Measurements from ENCODE around the gene SERP2.
A peak's percentile ranks its signal among the peaks of the same experiment; 100 is the strongest.
"Not testable (repeated sequence)": the region's sequence is repeated elsewhere in the genome, so short reads cannot be mapped to it uniquely, and the experiment has no call there.

SERP2 gene

GRCh38 chr13:44373601-44374347, at the start of gene SERP2:
Gene SERP2, plus strand, starts transcription at chr13:44373824. Its CDS starts 202 bp downstream, at chr13:44374026.
- peak; percentile 56 for DNase-seq

- no peak for DNase-seq
Measured at GRCh38 chr13:44326961-44327360, 46.7 kb upstream of the SERP2 start.

- DNase-seq, result not testable (repeated sequence)
Measured at GRCh38 chr13:44329041-44329440, 44.6 kb upstream of the SERP2 start.

- DNase-seq, result no peak
Measured at GRCh38 chr13:44329909-44330545, 43.6 kb upstream of the SERP2 start.

GRCh38 chr13:44331446-44331845, 42.2 kb upstream of the SERP2 start:
- DNase-seq, result peak; percentile 53

- peak; percentile 100 for DNase-seq
Measured at GRCh38 chr13:44331912-44332851, 41.4 kb upstream of the SERP2 start.

DNA sequence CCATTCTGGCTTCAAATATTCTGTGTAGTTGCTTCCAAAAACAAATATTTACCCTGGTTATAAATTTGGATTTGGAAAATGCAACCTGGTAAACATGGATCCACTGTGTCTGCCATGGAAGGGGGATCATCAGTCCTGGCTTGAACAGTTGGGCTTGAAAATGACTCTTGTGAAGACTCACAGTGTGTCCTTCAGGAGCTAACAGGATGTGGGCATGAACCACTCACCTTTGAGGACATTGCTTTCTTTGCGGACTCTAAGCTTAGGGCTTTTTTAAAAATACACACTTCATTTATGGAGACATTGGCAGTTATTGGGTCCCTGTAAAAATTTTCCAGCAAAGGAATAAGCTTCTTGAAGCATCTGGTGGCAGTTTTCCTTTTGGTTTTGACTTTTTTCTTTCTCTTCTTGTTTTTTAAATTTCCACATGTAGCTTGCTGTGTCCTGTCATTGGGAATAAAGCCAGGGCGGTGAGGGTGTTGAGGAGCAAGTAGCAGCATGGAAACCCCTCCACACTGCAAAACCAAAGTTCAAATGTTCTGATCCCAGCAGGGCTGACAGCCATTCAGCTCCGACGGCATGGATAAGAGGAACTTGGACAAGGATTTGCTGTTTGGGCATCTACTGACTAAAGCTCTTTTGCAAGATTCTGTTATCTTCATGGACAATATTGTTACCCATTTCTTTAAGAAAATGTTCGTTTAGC, 39.5 kb upstream of the SERP2 start:
- no peak for DNase-seq

DNA sequence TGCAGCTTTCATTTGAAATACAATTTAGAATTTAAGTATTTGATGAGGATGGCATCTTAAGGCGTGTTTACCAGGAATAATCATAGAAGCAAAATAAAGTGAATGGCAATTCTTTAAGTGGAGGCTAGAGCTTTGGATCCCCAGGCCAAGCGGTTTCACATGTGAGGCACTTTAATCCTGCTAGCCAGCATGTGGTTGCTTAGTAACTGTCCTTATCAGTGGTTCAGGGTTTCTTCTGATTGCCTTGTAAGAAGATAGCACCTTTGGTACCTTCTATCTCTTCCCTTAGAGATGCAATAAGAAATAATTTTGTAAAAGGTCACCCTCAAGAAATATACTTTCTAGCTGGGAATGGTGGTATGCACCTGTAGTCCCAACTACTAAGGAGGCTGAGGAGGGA, 38.9 kb upstream of the SERP2 start:
- peak; percentile 82 for DNase-seq

DNA sequence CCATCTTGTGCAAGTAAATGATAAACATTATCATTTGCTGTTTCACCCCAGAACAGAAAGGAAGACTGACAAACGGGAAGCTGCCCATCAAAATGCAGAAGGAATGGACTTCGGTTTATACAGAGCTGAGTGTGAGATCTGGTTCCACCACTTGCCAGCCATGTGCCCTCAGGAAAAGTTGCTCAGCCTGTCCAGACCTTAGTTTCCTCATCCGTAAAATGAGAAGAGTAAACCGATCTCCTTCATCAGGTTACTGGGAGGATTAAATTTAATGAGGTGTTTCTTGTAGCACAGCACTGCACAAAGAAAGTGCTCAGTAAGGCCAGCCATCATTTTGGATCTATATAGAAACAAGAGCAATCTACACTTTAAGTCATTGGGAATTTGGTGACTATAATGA, 36.7 kb upstream of the SERP2 start:
- DNase-seq, result no peak

DNA sequence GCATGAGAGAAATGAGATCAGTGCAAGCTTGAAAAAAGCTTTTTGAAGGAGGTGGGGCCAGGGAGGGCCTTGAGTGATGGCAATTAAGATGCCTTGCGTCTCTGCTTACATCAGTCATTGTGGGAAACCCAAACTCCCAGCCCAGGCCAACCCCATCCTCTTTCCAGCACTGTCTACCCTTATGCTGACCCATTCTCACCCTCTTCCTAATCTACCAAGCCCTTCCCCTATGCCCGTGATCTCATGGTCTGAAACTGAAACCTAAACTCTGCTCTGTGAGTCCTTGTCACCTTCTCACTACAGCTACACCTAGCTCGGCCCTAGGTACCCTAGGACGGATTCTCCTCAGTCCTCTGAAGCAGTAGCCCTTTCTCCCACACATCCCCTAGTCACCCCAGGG, 36.0 kb upstream of the SERP2 start:
- DNase-seq, result no peak

DNA sequence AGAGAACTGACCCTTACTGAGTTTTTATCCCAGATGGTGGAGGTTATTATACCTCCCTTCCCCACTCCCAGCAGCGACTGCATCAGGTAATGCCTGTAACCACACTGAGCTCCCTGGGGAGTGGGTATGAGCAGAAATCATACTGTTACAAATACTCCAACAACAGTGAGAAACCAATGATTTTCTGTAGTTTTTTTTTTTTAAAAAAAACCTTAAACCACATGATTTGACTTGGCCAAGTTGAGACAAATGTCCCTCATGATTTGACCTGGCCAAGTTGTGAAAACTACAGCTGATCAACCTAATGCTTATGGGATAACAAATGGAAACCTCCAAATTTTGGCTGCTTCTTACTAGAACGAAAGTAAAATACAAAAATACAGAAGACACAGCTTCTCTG, 33.1 kb upstream of the SERP2 start:
- DNase-seq, result peak; percentile 42

GRCh38 chr13:44342741-44343140, 30.9 kb upstream of the SERP2 start:
- DNase-seq, result no peak

DNA sequence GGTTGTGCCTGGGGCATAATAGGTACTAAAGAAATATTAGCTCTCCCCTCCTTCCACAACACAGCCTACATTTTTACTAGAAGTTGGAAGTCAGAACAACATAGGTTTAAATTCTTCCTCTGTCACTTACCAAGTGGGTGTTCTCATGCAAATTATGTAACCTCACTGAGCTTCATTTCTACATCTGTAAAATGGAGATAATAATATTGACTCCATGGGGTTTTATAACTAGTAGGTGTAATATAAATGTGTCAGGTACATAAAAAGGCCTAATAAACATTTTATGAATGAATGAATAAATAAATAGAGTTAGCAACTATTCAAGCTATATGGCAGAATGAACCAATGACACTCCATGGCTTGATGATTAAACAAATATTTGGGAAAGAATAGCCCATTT, 27.1 kb upstream of the SERP2 start:
- DNase-seq, result no peak

DNA sequence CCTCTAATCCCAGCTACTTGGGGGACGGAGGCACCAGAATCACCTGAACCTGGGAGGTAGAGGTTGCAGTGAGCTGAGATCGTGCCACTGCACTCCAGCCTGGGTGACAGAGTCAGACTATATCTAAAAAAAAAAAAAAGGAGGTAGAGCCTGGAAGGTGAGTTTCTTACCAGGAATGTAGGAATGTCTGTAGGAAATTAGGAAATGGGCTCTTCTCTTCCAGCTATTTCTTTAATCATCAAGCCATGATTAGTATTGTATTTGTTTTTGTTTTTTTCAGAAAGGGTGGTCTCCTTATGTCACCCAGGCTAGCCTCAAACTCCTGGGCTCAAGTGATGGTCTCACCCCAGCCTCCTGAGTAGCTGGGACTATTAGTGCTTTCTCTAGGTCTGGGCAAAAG, 26.3 kb upstream of the SERP2 start:
- no peak for DNase-seq

DNA sequence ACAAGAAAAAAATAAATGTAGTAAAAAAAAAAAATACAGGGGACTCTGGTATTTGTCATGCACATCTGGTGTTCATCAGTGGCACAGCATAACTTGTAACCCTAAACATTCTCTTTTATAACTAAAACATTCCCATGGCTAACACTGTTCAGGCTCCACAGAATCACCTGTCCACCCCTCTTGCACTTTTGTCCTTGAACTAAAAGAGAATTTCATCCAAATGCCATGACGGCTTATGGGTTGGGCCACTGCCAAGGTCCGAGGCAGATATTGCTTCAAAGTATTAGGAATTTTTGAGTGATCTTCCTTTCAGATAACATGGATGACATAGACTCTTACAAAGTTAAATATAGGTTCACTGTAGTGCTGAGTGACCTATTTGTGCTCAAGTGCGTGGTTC, 25.7 kb upstream of the SERP2 start:
- no peak for DNase-seq

DNA sequence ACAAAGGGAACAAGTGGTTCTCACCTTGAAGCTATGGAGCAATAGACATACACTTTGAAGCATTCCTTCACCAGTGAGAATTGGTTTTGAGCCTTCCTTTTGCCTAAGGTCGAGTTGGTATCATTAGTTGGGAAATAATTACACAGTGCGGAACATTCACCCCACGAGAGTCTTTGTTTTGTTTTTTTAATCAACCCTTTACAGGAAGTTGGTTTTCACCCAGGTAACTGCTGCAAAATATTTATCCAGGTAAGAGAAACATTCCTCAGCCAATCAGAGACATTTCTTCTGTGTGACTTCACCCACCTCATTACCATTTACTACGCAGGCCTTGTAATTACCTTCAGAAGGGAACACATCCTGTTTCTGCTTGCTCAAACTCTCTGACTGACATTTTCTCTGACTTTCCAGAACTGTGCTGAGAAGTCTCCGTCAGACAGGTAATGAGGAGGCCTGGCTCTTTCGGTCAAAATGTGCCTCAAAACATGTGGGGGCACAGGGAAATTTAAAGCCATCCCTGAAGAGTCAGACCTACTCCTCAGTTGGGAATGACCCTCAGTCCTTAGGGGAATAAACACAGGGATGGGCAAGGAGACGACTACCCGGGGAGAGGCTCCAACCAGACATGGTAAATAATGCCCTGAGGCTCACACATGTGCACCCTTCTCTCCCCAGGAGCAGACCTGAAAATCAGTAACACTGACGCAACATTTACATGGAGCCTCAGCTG, 22.7 kb upstream of the SERP2 start:
- no peak for DNase-seq

DNA sequence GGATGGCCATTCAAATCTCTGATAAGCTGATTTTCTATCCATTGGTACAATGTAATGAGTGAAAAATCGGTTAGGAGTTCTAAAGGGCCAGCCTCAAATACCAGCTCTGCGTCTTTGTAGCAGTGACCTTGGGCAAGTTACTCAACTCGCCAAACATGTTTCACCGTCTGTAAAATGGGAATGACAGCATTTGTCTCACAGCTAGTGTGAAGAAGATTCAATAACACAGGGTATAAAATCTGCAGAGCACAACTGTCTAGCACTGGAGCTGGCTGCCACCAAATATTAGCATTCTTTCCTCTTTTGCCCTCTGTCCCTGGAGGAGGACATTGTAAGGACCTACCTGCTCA, 22.1 kb upstream of the SERP2 start:
- DNase-seq, result no peak

GRCh38 chr13:44352202-44352601, 21.4 kb upstream of the SERP2 start:
- no peak for DNase-seq

DNA sequence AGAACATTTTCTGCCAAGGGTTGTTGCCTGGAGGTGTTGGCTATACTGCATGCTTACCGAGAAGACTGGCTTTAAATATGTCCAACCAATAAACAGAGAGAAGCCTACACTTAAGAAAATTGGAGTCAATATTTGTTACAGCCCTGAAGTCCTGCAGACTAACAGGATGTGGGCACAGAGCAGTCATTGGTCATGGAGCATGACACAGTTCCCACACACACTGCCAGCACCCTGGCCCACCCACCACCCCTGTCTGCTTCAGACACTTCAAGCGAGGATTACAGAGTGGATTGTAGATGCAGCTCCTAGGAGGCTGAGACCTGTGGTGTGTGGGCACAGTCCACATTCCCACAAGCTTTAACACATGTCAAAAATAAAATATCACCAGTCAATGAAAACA, 21.0 kb upstream of the SERP2 start:
- no peak for DNase-seq

- no peak for DNase-seq
Measured at GRCh38 chr13:44354331-44354730, 19.3 kb upstream of the SERP2 start.

DNA sequence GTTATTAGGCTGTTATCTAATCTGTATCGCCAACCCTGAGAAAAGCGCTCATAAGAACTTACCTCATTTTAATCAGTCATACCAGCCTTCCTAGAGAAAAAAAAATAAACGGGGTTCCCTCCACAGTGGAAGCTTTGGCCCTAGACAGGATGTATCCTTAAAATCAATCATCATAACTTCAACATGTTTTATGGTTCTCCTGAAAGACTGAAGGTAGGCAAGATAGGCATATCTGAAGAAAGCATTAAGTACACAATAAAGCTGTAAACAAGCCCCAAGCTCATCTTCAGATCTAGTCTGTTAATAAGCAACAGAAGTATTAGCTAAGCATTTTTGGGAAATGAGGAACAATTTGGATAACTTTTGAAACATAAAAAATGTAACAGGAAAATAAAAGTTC, 18.7 kb upstream of the SERP2 start:
- DNase-seq, result peak; percentile 56

DNA sequence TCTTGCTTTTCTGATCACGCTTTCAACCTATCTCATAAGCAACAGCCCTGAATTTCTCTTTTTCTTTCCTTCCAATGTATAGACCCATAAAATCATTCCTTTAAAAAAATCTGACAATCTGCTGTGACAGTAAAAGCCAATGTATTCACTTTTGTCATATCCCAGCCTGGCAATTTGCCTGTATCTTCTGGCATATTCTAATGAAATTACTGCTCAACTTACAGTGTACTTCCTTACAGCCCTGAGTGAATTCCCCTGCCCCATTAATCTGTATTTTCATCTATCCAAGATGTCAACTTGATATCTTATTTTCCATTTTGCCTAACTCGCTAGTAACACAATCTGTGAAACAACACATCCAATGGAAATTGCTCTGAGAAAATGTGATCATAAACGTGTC, 18.0 kb upstream of the SERP2 start:
- DNase-seq, result no peak

Measured in NCI-H82 (cell line).